H1 (cell line): ENCODE results near the gene CORT. TPM values are rescaled to one million over a fixed set of nuclear protein-coding genes. Genes with fewer than 3 reads are reported as not detected.

Experiments
- CTCF ChIA-PET: fragments of 300-600 bp; sonication (Branson Sonifier 250); formaldehyde crosslinking; loops from one replicate; lab custom pipeline; 2021; ENCODE audit not compliant: partially characterized antibody; lab: Charles Lee
- POLR2A ChIA-PET: fragments of 300-600 bp; sonication (Branson Sonifier 250); formaldehyde crosslinking; loops from one replicate; lab custom pipeline; 2021; ENCODE audit warnings: inconsistent platforms; ENCODE audit not compliant: partially characterized antibody; lab: Charles Lee
- DNase-seq, 2 experiments: peaks; one replicate each; pipeline versions ENCODE4 v3.0.0 to v3.0.0-alpha.2; 2010 to 2022; ENCODE audit warnings: low spot score in 2 of 2, low read depth in 1 of 2, mixed read lengths in 1 of 2
- FAIRE-seq: peaks from 2 replicates; lab custom pipeline; 2011; peaks lifted over from hg19 to GRCh38; lab: Jason Lieb, UNC
- H2AFZ ChIP-seq: 2 replicates; pipeline ENCODE4 v1.8.1; 2012; ENCODE audit warnings: low read length, inconsistent platforms
- H2AK5ac ChIP-seq: 2 replicates; pipeline ENCODE4 v1.6.1; 2013; ENCODE audit warnings: low read depth, low read length
- H2BK120ac ChIP-seq: replicated peaks from 2 replicates; pipeline ENCODE3; 2013; ENCODE audit warnings: low read depth, low read length, inconsistent platforms
- H2BK12ac ChIP-seq: 2 replicates; pipeline ENCODE4 v1.6.1; 2013; ENCODE audit warnings: low read depth, low read length
- H2BK15ac ChIP-seq: 2 replicates; pipeline ENCODE4 v1.6.1; 2013; ENCODE audit warnings: low read length
- H2BK20ac ChIP-seq: 2 replicates; pipeline ENCODE4 v1.6.1; 2013; ENCODE audit warnings: low read length
- H2BK5ac ChIP-seq: 2 replicates; pipeline ENCODE4 v1.6.1; 2013; ENCODE audit warnings: low read depth, low read length
- H3K14ac ChIP-seq: 2 replicates; pipeline ENCODE4 v1.6.1; 2013; ENCODE audit warnings: inconsistent platforms; ENCODE audit not compliant: insufficient read length
- H3K18ac ChIP-seq: 2 replicates; pipeline ENCODE4 v1.6.1; 2013; ENCODE audit warnings: low read length; ENCODE audit errors: extremely low read depth
- H3K23ac ChIP-seq: 2 replicates; pipeline ENCODE4 v1.6.1; 2013; ENCODE audit warnings: inconsistent platforms; ENCODE audit not compliant: insufficient read length
- H3K23me2 ChIP-seq: 2 replicates; pipeline ENCODE4 v1.6.1; 2013; ENCODE audit warnings: low read depth, low read length
- H3K27ac ChIP-seq: 2 replicates; pipeline ENCODE4 v1.6.1; 2011; ENCODE audit warnings: low read depth, low read length, inconsistent platforms
- H3K27me3 ChIP-seq, 4 experiments: replicated peaks in 1 of 4; 1 replicate in 1 of 4; 2 replicates in 3 of 4; pipeline versions ENCODE4 v1.6.1 to v1.8.1; 2011 to 2013; ENCODE audit warnings: low read length in 3 of 4, mild to moderate bottlenecking in 3 of 4, inconsistent platforms in 2 of 4, mixed read lengths in 2 of 4, moderate library complexity in 1 of 4; ENCODE audit not compliant: control insufficient read depth in 3 of 4, insufficient read depth in 3 of 4; ENCODE audit errors: extremely low read depth in 1 of 4
- H3K36me3 ChIP-seq, 4 experiments: 2 replicates each; pipeline versions ENCODE4 v1.6.1 to v1.8.1; 2011 to 2013; ENCODE audit warnings: mild to moderate bottlenecking in 4 of 4, low read length in 3 of 4, moderate library complexity in 2 of 4, control low read depth in 1 of 4, inconsistent platforms in 1 of 4; ENCODE audit not compliant: insufficient read depth in 4 of 4, control insufficient read depth in 2 of 4
- H3K4ac ChIP-seq: replicated peaks from 2 replicates; pipeline ENCODE3; 2013; ENCODE audit warnings: low read length, low read depth, mixed read lengths, inconsistent platforms; ENCODE audit not compliant: insufficient read length
- H3K4me1 ChIP-seq, 4 experiments: replicated peaks in 1 of 4; 1 replicate in 1 of 4; 2 replicates in 3 of 4; pipeline versions ENCODE4 v1.6.1 to v1.8.1; 2011 to 2013; ENCODE audit warnings: low read length in 3 of 4, inconsistent platforms in 2 of 4, mixed read lengths in 1 of 4; ENCODE audit not compliant: insufficient read depth in 4 of 4, control insufficient read depth in 3 of 4
- H3K4me2 ChIP-seq, 2 experiments: 2 replicates each; pipeline versions ENCODE4 v1.6.1 to v1.8.1; 2011 to 2013; ENCODE audit warnings: low read depth in 2 of 2, low read length in 2 of 2, control low read depth in 1 of 2, inconsistent platforms in 1 of 2, mild to moderate bottlenecking in 1 of 2; ENCODE audit not compliant: insufficient read depth in 1 of 2
- H3K4me3 ChIP-seq, 4 experiments: fragments of 200-600, 300-600 bp in 1 of 4; sonication (generic), shearing (Covaris generic), sonication (Bioruptor Twin) in 1 of 4; 2 replicates each; pipeline versions ENCODE4 v1.5.1 to v1.8.1; 2011 to 2016; ENCODE audit warnings: low read length in 4 of 4, low read depth in 3 of 4, control low read depth in 2 of 4, inconsistent platforms in 2 of 4, mild to moderate bottlenecking in 2 of 4, mixed read lengths in 1 of 4, moderate library complexity in 1 of 4; ENCODE audit not compliant: insufficient read depth in 2 of 4; ENCODE audit errors: extremely low read depth in 1 of 4
- H3K56ac ChIP-seq: replicated peaks from 2 replicates; pipeline ENCODE3; 2013; ENCODE audit warnings: low read depth, mild to moderate bottlenecking, mixed read lengths, low read length, inconsistent platforms; ENCODE audit not compliant: insufficient read length
- H3K79me1 ChIP-seq: 2 replicates; pipeline ENCODE4 v1.6.1; 2013; ENCODE audit warnings: low read depth, low read length, control low read depth
- H3K79me2 ChIP-seq, 2 experiments: 2 replicates each; pipeline versions ENCODE4 v1.6.1 to v1.8.1; 2012 to 2013; ENCODE audit warnings: low read length in 2 of 2, mild to moderate bottlenecking in 2 of 2, inconsistent platforms in 1 of 2; ENCODE audit not compliant: insufficient read depth in 2 of 2, control insufficient read depth in 1 of 2
- H3K9ac ChIP-seq, 4 experiments: replicated peaks in 1 of 4; 1 replicate in 1 of 4; 2 replicates in 3 of 4; pipeline versions ENCODE4 v1.6.1 to v1.8.1; 2011 to 2013; ENCODE audit warnings: low read depth in 3 of 4, low read length in 3 of 4, control low read depth in 2 of 4, mild to moderate bottlenecking in 2 of 4, moderate library complexity in 2 of 4, inconsistent platforms in 1 of 4; ENCODE audit errors: extremely low read depth in 1 of 4
- H3K9me3 ChIP-seq, 2 experiments: 2 replicates each; pipeline versions ENCODE4 v1.6.1 to v1.8.1; 2012 to 2013; ENCODE audit warnings: mild to moderate bottlenecking in 2 of 2, moderate library complexity in 2 of 2, control low read depth in 1 of 2, inconsistent platforms in 1 of 2, low read depth in 1 of 2, low read length in 1 of 2, mixed read lengths in 1 of 2; ENCODE audit not compliant: insufficient read depth in 2 of 2
- H4K20me1 ChIP-seq, 2 experiments: replicated peaks in 1 of 2; 2 replicates each; pipeline versions ENCODE3 to v1.8.1; 2011 to 2013; ENCODE audit warnings: inconsistent platforms in 2 of 2, low read length in 2 of 2, mild to moderate bottlenecking in 1 of 2; ENCODE audit not compliant: insufficient read depth in 2 of 2, control insufficient read depth in 1 of 2
- H4K5ac ChIP-seq: 2 replicates; pipeline ENCODE4 v1.6.1; 2013; ENCODE audit warnings: low read length, low read depth, mixed read lengths, inconsistent platforms; ENCODE audit not compliant: insufficient read length
- H4K8ac ChIP-seq: 2 replicates; pipeline ENCODE4 v1.8.0; 2013; ENCODE audit warnings: mild to moderate bottlenecking, moderate library complexity, low read length, inconsistent platforms; ENCODE audit not compliant: insufficient read depth; ENCODE audit errors: extremely low read depth
- H4K91ac ChIP-seq: replicated peaks from 2 replicates; pipeline ENCODE3; 2013; ENCODE audit warnings: low read length, mixed read lengths, inconsistent platforms; ENCODE audit not compliant: insufficient read length
- CBX8 ChIP-seq: fragments of 300-800, 300-1000 bp; sonication (generic); IDR thresholded peaks from 2 replicates; pipeline ENCODE4 v1.7.1; 2016; ENCODE audit warnings: low read depth, low read length, borderline replicate concordance
- EGR1 ChIP-seq: IDR thresholded peaks from 2 replicates; pipeline ENCODE4 v1.6.1; 2011; ENCODE audit warnings: low read depth, low read length, borderline replicate concordance
- GTF2F1 ChIP-seq: IDR thresholded peaks from 2 replicates; pipeline ENCODE4 v1.6.1; 2012; ENCODE audit warnings: low read depth, low read length, improper control_type of control experiment, borderline replicate concordance
- HDAC6 ChIP-seq: IDR thresholded peaks from one replicate; pipeline ENCODE4 v1.7.1; 2012; ENCODE audit warnings: low read depth, mild to moderate bottlenecking, inconsistent platforms, low read length, moderate library complexity
- KDM5A ChIP-seq: fragments of 200-600 bp; IDR thresholded peaks from 2 replicates; pipeline ENCODE4 v1.7.1; 2012; ENCODE audit warnings: mild to moderate bottlenecking, low read length, inconsistent platforms, mixed read lengths
- MAFK ChIP-seq: IDR thresholded peaks from 2 replicates; pipeline ENCODE4 v1.6.1; 2012; ENCODE audit warnings: low read depth, mild to moderate bottlenecking, improper control_type of control experiment, low read length
- PHF8 ChIP-seq: fragments of 200-600 bp; sonication (generic); conservative IDR thresholded peaks from 2 replicates; pipeline ENCODE4 v1.7.1; 2012; ENCODE audit warnings: low read depth, mild to moderate bottlenecking, inconsistent platforms, low read length, moderate library complexity
- POLR2AphosphoS5 ChIP-seq: IDR thresholded peaks from 2 replicates; pipeline ENCODE4 v1.6.1; 2011; ENCODE audit warnings: low read depth, low read length
- SIRT6 ChIP-seq: IDR thresholded peaks from one replicate; pipeline ENCODE4 v1.7.1; 2012; ENCODE audit warnings: low read length, inconsistent platforms
- SP1 ChIP-seq: IDR thresholded peaks from 2 replicates; pipeline ENCODE4 v1.6.1; 2011; ENCODE audit warnings: low read depth, low read length
- TAF7 ChIP-seq: optimal IDR thresholded peaks from 2 replicates; pipeline ENCODE3; 2011; ENCODE audit warnings: low read depth, mild to moderate bottlenecking, inconsistent platforms, low read length, moderate library complexity, borderline replicate concordance
- TEAD4 ChIP-seq: IDR thresholded peaks from 2 replicates; pipeline ENCODE4 v1.6.1; 2012; ENCODE audit warnings: low read depth, low read length, inconsistent platforms, mixed read lengths
- WGBS, 2 experiments: shearing (Covaris generic) in 1 of 2; methylation state at CpG; one replicate each; pipeline versions ENCODE4 v1.1.6 to v1.1.7; 2013 to 2015; ENCODE audit warnings: low lambda C conversion rate in 2 of 2, mixed read lengths in 2 of 2, inconsistent platforms in 1 of 2, low coverage in 1 of 2, missing lambda C conversion rate in 1 of 2; ENCODE audit not compliant: insufficient replicate concordance in 2 of 2, insufficient coverage in 1 of 2, insufficient read length in 1 of 2; ENCODE audit errors: extremely low coverage in 1 of 2, missing lambda C conversion rate in 1 of 2; 5-methylcytosine and 5-hydroxymethylcytosine counted together
- polyA plus RNA-seq, 7 experiments: library from polyadenylated mRNA; depleted of rRNA in 3 of 7; stranded (reverse) in 5 of 7; unstranded in 2 of 7; fragments of >200 nt in 5 of 7; fragments of 200-250 nt in 2 of 7; gene quantifications; 1 replicate in 5 of 7; 2 replicates in 1 of 7; 4 replicates in 1 of 7; pipeline versions ENCODE4 v1.2.1 to v1.2.3, GENCODE V29; 2011 to 2013; ENCODE audit warnings: missing spikeins in 2 of 7, mixed read lengths in 2 of 7
- total RNA-seq: library from RNA; stranded (reverse); fragmentation: NEBNext Ultra II Directional; extraction: Animal tissue kit (Norgen Biotek cat#: 25700); gene quantifications from 2 replicates; pipeline ENCODE4 v1.2.1, GENCODE V29; 2021
- TF ChIP-seq, protein P1 (sequence below): IDR thresholded peaks from 2 replicates; pipeline ENCODE4 v1.6.1; 2012; ENCODE audit warnings: low read length, inconsistent platforms

The CORT gene
- total and polyA plus RNA-seq, 2 of the 8 experiments (the other 6 are each of a cell fraction or from before 2014, with no cell fraction given), result 0.15 to 0.30 TPM

- Histone ChIP-seq H3K27ac (no peak overlapping the region), H3K9me3 (no peaks in the 10 kb centered on the region), H2AFZ (no peak overlapping the region), H2BK5ac (no peak overlapping the region), H2BK20ac (no peak overlapping the region), H2BK120ac (no peak overlapping the region), H2AK5ac (no peak overlapping the region), H3K23me2 (no peaks in the 10 kb centered on the region), H3K27me3 (no peaks in the 10 kb centered on the region; a peak in 1 of 7 replicates), H3K79me2 (no peaks in the 10 kb centered on the region), H3K79me1 (no peaks in the 10 kb centered on the region; the same call in 1 of the 2 replicates), H3K56ac (no peak overlapping the region), H4K8ac (no peak overlapping the region), H4K20me1 (peaks cover 0 to 2% of the 10 kb centered on the region in 2 experiments), H3K23ac (no peak overlapping the region), H3K4me1 (no peaks in the 10 kb centered on the region), H4K5ac (no peak overlapping the region), H4K91ac (no peak overlapping the region), H2BK15ac (no peak overlapping the region), H3K4me3 (no peak overlapping the region), H3K14ac (no peak overlapping the region), H3K9ac (no peak overlapping the region), H3K4ac (no peak overlapping the region), H3K18ac (no peak overlapping the region), H3K4me2 (no peak overlapping the region), H3K36me3 (peaks cover 0 to 9% (median 0%) of the 10 kb centered on the region in 4 experiments; a peak in 2 of 8 replicates), H2BK12ac (no peak overlapping the region)
- FAIRE-seq (no peak), DNase-seq (no peak)
- 95% methylated on average over 6 of the region's 6 CpGs; no CpG with 5 or more reads in 1 of the 2 experiments for WGBS, 2 experiments
- POLR2A ChIA-PET, result interaction anchor here (0.6 to 2.5 kb wide), 4 partner anchors 9 to 21 kb away, joined by 3 to 6 read pairs (median 5); no protein-coding TSS in a partner anchor
- TF ChIP-seq HDAC6 (no peak), KDM5A (no peak), GTF2F1 (no peak), CBX8 (no peak), PHF8 (no peak), TEAD4 (no peak), SP1 (no peak), POLR2AphosphoS5 (no peak), SIRT6 (no peak), TAF7 (no peak), EGR1 (no peak), MAFK (no peak)
- TF ChIP-seq, protein P1, sequence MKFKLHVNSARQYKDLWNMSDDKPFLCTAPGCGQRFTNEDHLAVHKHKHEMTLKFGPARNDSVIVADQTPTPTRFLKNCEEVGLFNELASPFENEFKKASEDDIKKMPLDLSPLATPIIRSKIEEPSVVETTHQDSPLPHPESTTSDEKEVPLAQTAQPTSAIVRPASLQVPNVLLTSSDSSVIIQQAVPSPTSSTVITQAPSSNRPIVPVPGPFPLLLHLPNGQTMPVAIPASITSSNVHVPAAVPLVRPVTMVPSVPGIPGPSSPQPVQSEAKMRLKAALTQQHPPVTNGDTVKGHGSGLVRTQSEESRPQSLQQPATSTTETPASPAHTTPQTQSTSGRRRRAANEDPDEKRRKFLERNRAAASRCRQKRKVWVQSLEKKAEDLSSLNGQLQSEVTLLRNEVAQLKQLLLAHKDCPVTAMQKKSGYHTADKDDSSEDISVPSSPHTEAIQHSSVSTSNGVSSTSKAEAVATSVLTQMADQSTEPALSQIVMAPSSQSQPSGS, result no peak
- CTCF ChIA-PET, result interaction anchor here (0.7 to 2.2 kb wide), 5 partner anchors 8 to 50 kb away, joined by 3 to 10 read pairs (median 4); partner anchors contain the start of gene CENPS
These were observed 5.6 kb upstream of the CORT start for GRCh38 chr1:10444248-10444647.
